SHP77 treated with DMSO at 0.1 percent for 48 hours (cell line): ENCODE results near the gene GP9.

Experiments
- DNase-seq: peaks from one replicate; lab custom pipeline; 2025; lab: John Stamatoyannopoulos, UW

Gene GP9

GRCh38 chr3:129028866-129029265, 31.7 kb upstream of the GP9 start:
- no peak for DNase-seq

- DNase-seq: no peak
These were observed 30.0 kb upstream of the GP9 start for GRCh38 chr3:129030611-129031010.

DNA sequence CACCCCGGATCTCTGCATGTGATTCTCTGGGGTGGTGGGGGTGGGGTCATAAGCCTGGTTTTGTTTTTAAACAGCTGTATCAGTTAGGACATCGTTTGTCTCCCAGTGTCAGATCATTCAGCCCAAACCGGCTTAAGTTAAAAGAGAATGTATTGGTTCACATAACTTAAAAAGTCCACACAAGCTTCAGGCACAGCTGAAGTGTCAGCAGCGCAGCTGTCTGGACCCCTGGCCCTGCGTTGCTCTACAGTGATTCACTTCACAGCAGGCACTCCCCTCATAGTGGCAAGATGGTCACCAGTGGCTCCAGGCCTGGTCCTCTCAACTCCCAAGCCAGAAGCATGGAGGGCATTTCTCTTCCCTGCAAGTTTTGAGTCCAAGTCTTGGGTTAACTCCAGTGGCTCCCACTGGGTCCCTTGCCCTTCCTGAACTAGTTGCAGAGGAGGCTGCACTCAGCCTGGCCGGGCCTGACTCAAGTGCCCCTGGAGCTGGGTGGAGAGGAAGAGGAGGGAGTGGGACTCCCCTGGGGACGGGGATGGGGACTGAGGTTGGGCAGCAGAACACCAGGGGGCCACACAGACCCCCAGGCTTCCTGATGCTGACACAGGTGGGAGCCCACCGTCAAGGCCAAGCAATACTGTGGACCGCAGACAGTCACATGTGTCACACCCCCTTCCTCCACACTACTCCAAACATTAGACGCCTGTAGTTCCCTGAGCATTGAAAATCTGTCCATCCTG, 28.9 kb upstream of the GP9 start:
- no peak for DNase-seq

- no peak for DNase-seq
These were observed 27.9 kb upstream of the GP9 start for GRCh38 chr3:129032716-129033115.

- no peak for DNase-seq
These were observed 27.4 kb upstream of the GP9 start for GRCh38 chr3:129033151-129033550.

- no peak for DNase-seq
These were observed 26.8 kb upstream of the GP9 start for GRCh38 chr3:129033633-129034321.

GRCh38 chr3:129034642-129035041, 25.9 kb upstream of the GP9 start:
- DNase-seq: no peak

DNA sequence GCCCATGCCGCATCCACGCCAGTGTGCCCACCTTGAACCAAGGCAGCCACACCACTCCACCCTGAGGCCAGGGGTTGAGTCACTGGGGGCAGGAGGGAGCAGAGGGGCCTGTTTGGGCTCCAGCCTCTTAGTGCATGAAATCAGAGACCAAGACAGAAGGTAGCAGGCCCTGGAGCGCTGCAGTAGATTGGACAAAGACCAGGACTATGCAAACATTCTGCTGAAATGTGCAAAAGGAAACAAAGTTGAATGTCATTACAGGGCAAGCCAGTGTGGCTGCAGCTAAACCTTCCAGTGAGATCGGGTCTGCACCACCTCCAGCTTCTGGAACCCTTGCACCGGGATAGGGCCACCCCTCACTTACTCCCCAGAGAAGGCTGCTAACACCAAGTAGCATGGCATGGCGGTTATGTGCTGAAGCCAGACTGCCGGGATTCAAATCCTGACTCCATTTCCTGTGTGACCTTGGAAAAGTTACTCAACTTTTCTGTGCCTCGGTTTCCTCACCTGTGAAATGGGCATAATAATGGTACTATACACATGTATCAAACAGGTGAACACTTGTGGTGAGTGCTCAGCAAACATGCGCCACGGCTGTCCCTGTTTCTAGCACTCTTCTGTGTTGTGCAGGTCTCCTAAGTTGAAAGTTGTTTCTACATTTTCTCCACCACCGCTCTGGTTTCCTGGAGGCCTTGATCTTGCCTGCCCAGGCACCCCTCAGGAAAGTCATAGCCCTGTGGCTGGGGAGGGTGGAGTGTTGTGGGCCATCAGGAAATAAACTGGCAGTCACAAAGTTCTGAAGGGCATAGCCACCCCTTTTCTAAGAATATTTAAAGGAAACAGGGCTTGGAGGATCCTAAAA, 25.0 kb upstream of the GP9 start:
- DNase-seq: no peak

DNA sequence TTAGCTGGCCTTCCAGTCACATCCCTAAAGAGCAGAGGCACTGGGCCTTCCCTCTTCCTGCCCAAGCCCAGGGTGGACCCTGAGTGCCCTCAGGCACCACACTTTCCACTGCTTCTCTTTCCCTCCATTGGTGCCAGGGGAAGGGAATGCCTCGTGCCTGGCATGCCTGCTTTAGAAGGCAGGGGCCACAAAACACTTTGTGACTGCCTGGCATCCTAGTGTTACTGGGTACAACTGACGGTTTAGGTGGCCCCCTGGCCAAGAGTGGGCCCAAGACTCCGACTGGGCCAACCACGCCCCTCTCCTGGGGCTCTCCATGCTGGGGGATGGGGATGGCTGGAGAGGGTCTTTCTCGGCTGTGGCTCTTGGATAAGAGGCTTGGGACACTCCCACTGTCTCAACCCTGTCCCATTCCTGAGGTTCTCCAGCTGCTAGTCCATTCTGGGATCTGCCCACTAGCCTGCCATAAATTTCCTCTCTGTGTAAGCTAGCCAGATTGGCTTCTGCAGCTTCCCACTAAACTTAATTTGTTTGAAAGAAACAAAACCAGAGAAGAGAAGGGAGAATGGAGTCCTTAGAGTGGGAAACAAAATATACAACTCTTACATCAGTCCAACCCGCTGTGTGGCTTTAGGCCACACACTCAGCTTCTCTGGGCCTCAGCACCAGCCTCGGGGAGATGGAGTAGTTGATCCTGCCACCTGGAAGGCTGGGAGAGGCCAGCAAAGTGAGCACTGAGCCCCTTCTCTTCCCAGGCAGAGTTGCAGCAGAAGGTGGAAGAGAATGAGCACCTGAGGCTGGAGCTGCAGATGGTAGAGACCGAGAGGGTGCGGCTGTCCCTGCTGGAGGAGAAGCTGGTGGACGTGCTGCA, 24.1 kb upstream of the GP9 start:
- DNase-seq: no peak

DNA sequence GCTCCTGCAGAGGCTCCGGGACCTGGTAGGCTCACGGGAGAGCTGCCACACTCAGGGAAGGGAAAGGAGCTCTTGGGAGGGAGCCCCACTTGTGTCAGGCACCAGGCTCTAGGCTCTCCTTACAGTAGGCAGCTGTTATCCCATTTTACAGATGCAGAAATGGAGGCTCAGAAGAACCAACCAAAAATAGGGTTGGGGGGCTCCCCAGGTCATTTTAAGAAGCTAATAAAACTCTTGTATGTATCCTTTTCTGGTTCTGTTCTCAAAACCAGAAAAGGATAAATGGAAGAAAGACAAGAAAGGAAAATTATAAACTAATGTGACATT, 23.5 kb upstream of the GP9 start:
- no peak for DNase-seq

DNA sequence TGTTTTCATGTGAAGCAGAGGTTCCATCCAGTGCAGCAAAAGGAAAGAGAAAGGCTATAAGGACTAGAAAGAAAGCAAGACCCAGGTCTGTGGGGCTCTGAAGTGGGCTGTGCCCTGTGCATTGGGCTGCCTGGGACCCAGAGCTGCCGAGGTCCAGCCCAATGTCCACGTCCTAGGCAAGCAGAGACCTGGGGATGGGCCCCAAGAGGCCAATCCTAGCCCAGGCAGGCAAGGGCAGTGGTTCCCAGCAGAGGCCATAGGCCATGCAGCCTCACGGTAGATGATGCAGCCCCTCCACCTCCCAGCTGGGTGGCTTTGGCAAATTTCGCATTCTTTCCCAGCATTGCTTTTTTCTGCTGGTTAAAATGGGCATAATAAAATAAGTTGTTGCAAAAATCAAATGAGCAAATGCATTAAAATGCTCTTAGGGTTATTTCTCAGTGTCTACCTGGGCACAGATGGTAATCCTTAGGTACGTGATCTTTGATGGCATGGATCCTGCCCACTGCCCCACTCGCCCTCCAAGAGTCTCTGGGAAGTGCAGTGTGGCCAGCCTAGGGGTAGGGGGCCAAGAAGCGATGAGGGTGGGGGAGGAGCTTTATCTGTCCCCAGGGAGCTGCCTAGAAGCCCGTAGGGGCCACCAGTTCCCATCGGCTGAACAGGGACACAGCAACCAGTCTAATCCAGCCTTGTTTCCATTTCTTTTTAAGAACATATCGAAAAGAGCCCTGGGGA, 22.3 kb upstream of the GP9 start:
- no peak for DNase-seq

DNA sequence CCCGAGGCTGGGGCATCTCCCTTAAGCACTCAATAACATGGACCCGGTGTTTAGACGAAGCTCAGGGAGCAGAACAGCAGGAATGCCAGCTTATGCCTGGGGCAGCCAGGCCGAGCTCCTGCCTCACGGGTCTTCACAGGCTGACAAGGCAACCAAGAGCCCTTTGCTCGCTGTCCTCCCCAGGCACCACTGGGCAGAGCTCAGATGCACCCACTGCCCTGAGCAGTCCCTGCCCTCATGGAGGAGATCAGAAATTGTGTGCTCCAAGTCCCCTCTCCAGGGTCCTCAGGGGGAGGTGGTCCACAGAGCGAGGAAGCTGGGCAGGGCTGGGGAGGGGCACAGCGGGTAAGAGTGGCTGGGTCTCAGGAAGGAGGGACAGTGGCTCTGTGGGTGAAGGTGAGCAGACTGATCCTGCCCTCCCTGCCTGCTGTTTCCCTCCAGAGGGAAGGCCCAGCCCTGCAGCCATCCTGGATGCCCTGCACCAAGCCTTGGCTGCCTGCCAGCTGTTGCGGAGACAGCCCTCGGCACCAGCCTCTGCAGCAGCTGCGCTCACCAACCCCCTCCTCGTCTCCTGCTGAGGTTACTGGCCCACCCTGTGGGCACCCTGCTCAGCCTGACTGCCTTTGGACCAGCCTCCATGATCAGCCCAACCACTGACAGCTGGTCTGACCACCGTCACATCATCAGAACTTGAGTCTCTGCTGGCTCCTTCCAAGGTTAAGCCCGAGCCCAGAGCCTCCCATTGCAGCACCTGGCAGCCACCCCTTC, 21.1 kb upstream of the GP9 start:
- DNase-seq: peak; percentile 71

GRCh38 chr3:129040039-129040336, 20.6 kb upstream of the GP9 start:
- DNase-seq: no peak

DNA sequence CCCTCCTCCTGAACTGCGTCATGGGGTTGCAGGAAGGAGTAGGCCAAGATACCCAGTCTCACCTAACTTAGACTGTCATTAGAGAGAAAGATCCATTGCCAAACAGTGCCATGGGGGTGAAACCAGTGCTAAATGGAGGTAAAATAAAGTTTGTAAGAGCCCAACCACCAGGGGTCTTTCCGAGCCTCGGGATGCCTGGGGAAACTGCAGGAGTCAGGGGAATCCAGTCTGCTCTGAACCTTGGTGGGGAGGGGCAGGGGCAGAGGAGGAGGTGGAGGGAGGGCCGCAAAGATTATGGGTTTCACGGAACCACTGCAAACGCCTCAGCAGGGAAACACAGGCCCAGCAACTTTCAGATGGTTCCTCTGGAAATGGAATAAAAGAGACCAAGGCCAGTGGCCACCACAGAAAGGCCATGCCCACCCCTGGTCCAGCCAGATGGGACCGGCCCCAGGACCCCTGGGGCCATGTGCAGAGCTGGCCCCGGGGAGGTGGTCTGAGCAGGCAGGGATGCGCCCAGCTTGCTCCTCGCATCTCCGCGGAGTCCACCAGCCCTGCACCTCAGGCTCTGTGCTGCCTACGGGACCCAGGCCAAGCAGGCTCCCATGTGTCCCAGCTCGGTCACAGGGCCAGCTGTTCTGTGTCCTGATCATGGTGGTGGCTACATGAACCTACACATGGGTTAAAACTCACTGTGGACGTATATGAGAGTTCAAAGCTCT, 19.8 kb upstream of the GP9 start:
- DNase-seq: no peak

DNA sequence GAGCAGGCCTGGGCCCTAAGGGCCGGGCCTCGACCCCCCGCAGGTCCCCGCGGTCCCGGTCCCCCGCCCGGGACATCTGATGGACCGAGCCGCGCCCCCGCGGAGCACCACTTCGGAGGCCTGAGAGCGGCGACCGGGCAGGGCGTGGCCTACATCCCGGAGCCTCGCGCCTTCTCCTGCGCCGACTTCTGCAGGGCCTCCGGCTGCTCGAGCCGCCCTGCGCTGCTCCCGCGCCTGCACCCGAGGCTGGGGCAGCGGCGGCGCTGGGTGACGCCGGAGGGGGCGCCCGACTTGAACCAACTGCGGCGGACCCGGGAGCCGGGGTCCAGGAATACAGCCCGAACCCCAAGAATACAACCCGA, 14.9 kb upstream of the GP9 start:
- DNase-seq: no peak

- no peak for DNase-seq
These were observed 14.4 kb upstream of the GP9 start for GRCh38 chr3:129046037-129046731.

DNA sequence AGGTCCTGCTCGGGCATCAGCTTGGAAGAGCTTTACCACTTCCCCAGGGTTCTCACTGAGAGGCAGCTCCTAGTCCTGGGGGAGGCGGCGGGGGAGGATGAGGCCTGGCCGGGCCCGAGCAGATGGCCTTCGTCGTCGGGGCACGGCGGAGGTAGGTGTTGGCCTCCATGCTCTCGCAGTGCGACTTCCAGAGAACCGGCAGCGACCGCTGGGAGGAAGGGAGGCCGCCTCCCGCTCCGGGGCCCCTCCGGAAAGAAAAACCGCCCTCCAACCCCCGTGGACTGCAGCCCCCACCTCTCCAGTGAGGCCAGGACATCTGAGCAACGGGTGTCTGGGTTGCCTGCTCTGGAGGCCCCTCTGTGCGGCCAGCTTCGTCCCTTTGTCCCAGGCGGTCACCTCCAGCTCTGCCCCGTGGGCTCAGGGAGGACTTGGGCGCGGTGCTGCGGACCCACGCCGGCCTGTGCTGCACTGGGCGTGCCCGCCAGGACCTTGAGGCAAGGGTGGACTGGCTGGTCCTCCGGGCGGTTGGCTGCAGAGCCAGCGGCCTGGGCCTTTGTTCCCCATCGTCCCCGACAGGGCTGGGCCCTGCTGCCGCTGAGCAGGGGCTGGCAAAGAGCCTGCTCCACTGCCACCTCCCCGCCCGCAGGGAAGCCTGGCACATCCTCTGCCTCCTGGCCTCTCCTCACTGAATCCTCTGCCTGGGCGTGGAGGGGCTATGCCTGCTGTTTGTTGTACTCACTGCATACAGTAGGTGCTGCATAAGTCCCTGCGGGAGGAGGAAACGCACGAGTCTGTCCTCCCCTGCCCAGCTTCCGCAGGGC, 13.6 kb upstream of the GP9 start:
- DNase-seq: no peak

- no peak for DNase-seq
These were observed 13.1 kb upstream of the GP9 start for GRCh38 chr3:129047553-129047839.
